HL-60/S4 (cell line): ENCODE data around the gene LAS1L.
"Not testable (repeated sequence)": the region's sequence is repeated elsewhere in the genome, so short reads cannot be mapped to it uniquely, and the experiment has no call there.

Source experiments
- in situ Hi-C: fragments of 300-500 bp; cut with MboI; formaldehyde crosslinking; loops from 2 replicates; pipeline ENCODE4 v1.14.3; 2022; ENCODE audit warnings: low sequenced_read_pairs

LAS1L gene

DNA sequence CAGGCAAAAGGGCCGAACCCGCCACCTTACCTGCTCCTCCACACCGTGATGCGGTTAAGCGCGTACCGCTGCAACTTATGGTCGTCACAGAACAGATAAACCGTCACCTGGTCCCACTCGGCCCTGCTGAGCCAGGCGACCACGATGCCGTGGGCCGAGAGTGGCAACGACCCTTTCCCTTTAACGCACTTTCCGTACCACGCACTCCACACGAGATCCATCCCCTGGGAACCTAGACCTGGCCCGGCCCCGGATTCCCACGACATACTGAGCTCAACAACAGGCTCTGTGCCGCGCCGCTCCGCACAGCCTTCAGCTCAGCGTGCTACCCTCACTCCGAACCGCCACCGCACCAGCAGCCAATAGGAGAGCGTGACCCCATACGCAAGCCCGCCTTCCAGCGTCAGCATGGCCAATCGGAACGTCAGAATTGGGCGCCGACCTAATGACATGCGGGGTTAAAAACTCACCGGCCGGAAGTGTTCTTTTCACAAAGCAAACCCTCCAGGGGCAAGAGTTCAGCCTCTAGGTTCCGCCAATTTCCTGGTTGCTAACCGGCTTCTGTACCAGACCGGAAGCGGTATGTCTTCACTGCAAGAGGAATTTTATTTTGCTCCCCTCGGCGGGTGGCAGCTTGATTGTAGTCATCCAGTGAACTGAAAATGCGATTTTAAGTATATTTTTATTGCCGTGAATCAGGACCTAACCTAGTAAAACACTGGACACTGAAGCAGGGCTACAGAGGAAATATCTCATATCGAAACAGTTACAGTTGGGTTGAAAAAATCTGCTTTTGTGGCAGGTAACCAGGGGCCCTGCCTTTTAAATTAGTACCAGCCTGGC is at the start of gene LAS1L:
TSS of gene LAS1L (minus strand) at position 338 of the 843 bp plus-strand sequence. CDS start at position 266, 72 bp downstream.
- in situ Hi-C loops = no loop called here

- in situ Hi-C loops = loop anchor here (10.0 to 25.0 kb wide), 4 partner anchors 405 to 1152 kb away; no protein-coding TSS in a partner anchor
Observed at GRCh38 chrX:65582450-65583082, 48.0 kb upstream of the LAS1L start.

DNA sequence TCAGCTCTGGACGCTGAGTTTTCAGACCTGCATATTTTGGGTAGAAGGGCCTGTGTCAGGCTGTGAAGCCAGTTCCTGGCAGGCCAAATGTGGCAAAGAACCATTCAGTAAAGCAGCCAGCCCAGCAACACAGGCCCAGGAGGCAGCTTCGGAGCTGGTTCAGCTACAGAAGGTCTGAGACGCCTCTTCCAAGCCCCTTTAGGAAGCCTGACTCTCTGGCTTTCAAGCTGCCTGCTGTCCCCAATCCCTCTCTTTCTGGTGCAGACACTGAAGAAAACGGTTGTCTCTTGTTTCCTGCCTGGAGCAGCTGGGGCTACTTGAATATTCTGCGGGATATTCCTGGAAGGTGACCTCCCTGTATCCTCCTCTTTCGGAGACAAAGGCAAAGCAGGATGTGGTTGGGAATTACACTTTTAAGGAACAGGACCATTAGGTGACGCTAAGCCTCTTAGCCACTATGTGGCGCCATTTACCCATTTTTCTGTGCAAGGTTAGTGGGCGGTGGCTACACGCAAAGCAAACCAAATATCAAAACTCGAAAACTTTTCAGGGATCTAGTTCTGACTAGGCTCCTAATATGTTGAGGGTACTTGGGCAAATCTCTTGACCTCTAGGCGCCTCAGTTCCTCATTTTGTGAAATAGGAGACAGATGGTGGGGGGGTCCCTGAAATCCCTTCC is 47.2 kb upstream of the LAS1L start:
- in situ Hi-C loops = loop anchor here (10.0 to 25.0 kb wide), 4 partner anchors 406 to 1153 kb away; no protein-coding TSS in a partner anchor

DNA sequence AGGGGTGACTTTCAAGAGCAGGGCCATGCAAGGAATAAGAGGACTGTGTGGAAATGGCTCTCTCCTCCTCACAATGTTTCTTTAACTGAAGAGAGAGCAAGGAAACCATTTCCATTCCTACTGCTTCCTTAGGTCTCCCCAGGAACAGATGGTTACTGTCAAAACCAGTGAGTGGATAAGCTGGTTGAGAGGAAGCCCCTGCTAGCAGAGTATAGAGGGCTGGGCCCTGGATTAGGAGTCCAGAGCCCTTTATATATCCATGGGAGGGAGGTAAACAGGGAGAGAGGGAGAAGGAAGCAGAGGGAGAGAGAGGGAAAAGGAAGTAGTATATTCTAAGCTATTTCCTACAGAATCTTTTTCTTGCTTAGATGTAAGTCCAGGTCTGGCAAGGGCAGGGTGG is 43.8 kb upstream of the LAS1L start:
- in situ Hi-C loops = loop anchor here (25.0 kb wide), 3 partner anchors 409 to 834 kb away; no protein-coding TSS in a partner anchor

DNA sequence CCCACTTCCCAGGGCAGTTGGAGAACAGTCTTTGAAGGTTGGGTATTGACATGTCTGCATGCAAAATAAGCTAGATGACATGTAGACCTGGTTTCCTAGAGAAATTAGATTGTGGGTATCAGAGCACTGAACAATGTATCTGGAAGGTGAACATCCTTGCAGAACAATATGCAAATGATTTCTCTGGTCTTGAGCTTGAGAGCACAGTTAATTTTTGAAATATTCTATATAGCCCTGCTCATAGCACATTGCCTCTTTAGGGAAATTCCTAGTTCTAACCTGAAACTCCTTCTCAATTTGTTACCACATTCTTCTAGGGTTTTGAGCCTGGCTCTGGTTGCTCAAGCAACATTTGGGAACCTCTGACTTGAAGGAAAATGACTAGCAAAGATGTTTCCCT is 41.6 kb upstream of the LAS1L start:
- in situ Hi-C loops = loop anchor here (25.0 kb wide), 3 partner anchors 411 to 836 kb away; no protein-coding TSS in a partner anchor

- in situ Hi-C loops = loop anchor here (25.0 kb wide), 3 partner anchors 412 to 837 kb away; no protein-coding TSS in a partner anchor
Observed at GRCh38 chrX:65575022-65575421, 40.4 kb upstream of the LAS1L start.

- in situ Hi-C loops = no loop called here
Observed at GRCh38 chrX:65574356-65574755, 39.8 kb upstream of the LAS1L start.

DNA sequence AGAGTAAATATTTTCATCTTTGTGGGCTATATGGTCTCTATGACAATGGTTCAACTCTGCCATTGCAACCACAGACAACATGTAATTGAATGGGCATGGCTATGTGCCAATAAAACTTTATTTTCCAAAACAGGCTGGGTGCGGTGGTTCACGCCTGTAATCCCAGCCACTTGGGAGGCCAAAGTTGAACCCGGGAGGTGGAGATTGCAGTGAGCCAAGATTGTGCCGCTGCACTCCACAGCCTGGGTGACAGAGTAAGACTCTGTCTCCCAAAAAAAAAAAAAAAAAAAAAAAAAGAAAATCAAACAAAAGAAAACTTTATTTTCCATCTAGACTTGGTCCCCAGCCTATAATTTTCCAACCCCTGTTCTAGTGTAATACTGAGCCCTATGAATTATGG is 38.4 kb upstream of the LAS1L start:
- in situ Hi-C loops = no loop called here

DNA sequence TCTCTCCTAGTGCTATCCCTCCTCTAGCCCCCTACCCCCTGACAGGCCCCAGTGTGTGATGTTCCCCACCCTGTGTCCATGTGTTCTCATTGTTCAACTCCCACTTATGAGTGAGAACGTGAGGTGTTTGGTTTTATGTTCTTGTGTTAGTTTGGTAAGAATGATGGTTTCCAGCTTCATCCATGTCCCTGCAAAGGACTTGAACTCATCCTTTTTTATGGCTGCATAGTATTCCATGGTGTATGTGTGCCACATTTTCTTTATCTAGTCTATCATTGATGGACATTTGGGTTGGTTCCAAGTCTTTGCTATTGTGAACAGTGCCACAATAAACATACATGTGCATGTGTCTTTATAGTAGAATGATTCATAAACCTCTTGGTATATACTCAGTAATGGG is 28.3 kb upstream of the LAS1L start:
- in situ Hi-C loops = not testable (repeated sequence)

DNA sequence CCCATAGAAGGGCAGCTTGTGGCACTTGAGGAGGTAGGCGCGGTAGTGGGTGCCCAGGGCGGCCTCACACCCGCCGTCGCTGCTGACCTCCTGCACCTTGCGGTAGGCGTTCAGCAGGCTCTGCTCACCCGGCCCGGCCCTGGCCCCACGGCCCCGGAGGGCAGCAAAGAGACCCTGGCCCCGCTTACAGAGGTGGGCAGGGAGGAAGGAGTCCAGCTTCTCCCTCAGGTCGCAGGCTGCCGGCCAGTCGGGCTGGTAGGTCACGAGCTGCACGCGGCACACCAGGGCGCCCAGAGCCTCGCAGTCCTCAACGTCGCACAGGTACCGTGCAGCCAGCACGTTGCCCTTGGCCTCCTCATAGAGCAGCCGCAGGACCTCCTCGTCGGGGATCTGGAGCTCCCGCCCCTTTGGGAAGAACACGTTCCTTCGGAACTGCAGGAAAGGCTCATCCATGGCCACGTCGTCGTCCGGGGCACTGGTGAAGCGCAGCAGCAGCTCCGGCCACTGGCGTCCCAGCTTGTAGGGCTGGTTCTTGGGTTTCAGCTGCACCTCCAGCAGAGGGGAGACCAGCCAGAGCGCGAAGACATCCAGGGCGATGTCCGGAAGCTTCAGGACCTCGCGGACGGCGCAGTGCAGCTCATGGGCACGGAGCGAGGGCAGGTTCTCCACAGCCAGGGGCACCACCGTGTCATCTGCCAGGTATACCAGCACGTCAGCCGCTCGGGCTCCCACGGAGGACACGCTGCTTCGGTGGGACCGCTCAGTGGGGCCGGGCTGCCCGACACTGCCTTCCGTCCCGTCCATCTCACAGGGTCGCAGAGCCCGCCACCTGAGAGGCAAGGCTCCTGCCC is 17.1 kb upstream of the LAS1L start:
- in situ Hi-C loops = no loop called here

DNA sequence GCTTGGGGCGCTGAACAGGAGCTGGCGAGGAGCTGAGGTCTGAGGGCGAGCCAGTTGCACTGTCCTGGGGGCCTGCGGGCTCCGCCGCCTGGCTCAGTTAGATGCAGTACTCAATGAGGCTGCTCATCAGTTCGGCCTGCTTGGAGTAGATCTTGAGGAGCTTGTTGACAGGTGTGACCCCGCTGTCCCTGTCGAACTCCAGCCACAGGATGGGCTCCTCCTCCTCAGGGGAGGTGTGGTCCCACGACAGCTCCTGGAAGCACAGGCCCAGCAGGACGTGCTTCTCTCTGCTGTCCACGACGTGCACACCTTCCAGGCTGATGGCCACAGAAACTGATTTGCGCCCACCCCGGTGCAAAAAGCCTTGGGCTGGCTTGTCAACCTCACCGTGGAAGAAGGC is 16.5 kb upstream of the LAS1L start:
- in situ Hi-C loops = no loop called here

DNA sequence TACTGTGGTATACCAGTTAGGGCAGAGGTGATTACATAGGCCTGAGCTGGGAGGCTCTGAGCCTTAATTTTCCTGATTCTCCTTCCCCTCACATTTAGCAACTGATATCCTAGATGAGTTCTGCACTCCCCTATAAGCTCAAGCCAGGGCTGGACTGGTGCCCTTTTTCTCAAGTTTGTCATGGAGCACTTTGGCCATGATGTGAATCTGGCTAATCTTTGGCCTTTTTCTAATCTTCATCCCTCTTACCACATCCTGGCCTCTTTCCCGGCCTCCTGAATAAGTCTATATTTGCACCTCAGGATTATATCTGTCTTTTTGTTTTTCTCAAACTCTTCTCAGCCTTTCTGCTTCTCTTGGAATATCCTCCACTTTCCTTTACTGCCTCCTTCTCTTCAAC is 10.9 kb upstream of the LAS1L start:
- in situ Hi-C loops = no loop called here

GRCh38 chrX:65537229-65537628 is 2.6 kb upstream of the LAS1L start:
- in situ Hi-C loops = no loop called here

- in situ Hi-C loops = no loop called here
Observed at GRCh38 chrX:65536291-65536690, 1.7 kb upstream of the LAS1L start.

DNA sequence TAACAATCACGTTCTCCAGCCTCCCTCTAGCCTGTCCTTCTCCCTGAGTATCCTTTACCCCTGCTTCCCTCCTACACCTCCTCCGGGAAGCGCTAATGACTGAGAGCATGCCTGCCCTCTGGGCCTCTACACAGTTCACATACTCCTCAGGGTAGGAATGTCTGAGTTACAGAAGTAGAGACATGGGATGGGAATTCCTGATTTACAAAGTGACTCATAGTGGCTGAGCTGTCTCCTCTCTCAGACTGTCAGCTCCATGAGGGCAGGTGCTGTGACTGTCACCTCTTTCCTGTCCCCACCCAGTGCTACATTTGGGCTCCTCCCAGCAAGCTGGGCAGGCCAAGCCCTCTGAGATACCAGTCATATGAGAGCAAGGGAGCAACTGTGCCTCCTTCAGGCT is 2.6 kb downstream of the LAS1L start:
- in situ Hi-C loops = no loop called here

- in situ Hi-C loops = no loop called here
Observed at GRCh38 chrX:65528705-65529340, 5.8 kb downstream of the LAS1L start.

DNA sequence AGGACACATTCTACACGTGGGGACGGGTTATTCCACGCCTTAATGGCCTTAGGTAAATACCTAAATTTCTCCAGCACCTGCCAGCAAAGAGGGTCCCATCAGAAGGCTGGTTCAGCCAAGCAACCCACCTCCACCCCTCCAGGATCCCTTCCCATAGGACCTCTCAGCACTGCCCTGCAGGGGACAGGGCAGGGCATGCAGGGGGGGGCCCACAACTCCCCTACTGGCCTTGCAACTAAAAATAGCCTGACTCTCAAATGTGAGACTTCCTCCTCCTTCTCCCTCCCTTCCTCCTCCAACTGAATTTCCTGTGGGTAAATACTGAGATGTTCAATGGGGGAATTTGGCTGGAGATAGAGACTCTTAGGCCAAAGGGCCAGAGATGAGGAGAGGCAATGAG is 6.3 kb downstream of the LAS1L start:
- in situ Hi-C loops = no loop called here

DNA sequence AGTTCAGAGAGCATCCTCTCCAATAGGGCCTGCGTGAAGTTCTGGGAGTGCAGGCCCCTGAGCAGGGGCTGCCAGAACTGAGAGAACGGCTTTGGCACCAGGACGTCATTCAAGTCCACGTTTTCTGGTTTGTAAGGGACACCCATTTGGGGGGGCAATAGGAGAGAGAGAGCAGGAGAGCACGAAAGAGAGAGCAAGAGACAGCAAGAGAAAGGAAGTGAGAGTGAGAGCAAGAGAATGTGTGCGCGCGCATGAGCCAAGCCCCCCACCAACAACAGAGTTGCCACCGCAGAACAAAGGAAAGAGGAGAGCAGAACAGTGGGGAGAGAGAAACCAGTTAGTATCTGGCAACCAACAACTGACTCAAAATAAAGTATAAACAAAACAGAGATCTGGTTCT is 10.4 kb downstream of the LAS1L start:
- in situ Hi-C loops = no loop called here

DNA sequence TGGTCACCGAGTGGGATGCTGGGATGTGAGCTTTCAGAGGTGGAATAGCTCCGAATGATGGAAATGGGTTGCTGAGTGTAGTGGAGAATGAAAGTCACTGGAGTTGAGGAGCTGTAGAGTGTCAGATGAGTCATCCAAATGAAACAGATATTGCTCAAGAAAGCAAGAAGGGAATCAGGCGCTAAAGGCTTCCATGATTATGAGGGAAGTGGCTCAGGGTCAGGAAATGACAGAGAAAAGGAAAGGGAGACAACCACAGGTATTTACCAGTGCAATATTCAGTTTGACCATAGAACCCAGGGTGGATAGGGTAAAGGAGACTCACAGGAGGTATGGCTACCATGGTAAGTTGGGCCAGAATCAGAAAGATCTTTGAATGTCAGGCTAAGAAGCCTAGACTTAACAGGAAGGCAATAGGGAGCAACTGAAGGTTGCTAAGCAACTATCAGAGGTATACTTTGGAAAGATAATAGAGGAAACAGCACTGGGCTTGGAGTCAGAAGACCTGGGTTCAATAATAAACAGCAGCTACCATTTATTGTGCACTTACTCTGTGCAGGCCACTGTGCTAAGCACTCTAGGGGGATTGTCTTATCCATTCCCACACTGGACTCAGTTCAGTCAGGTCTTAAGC is 11.7 kb downstream of the LAS1L start:
- in situ Hi-C loops = no loop called here

GRCh38 chrX:65519530-65519929 is 15.1 kb downstream of the LAS1L start:
- in situ Hi-C loops = not testable (repeated sequence)
